Duodenal mucosa (tissue), 2 donors: ENCODE measurements around the gene HRH3.
A peak's percentile ranks its signal among the peaks of the same experiment; 100 is the strongest.

Experiments
- H3K27ac ChIP-seq: one replicate; pipeline ENCODE4 v1.7.0; 2013; ENCODE audit warnings: low read depth, low read length
- H3K27me3 ChIP-seq, 2 donors: one replicate each; pipeline ENCODE4 v1.7.0; 2013; ENCODE audit warnings: low read length in 2 of 2, control low read depth in 1 of 2; ENCODE audit not compliant: insufficient read depth in 2 of 2, control insufficient read depth in 1 of 2
- H3K36me3 ChIP-seq, 2 donors: one replicate each; pipeline ENCODE4 v1.7.0; 2013; ENCODE audit warnings: low read length in 2 of 2, control low read depth in 1 of 2; ENCODE audit not compliant: insufficient read depth in 2 of 2, control insufficient read depth in 1 of 2
- H3K4me1 ChIP-seq, 2 donors: one replicate each; pipeline ENCODE4 v1.7.0; 2013; ENCODE audit warnings: low read length in 2 of 2, control low read depth in 1 of 2; ENCODE audit not compliant: insufficient read depth in 2 of 2, control insufficient read depth in 1 of 2
- H3K4me3 ChIP-seq, 2 donors: one replicate each; pipeline ENCODE4 v1.7.0; 2013; ENCODE audit warnings: low read length in 2 of 2, low read depth in 1 of 2
- H3K9ac ChIP-seq, 2 donors: one replicate each; pipeline ENCODE4 v1.7.0; 2013; ENCODE audit warnings: low read length in 2 of 2, low read depth in 1 of 2
- H3K9me3 ChIP-seq, 2 donors: one replicate each; pipeline ENCODE4 v1.7.0; 2013; ENCODE audit warnings: low read length in 2 of 2, control low read depth in 1 of 2; ENCODE audit not compliant: control insufficient read depth in 1 of 2

Gene HRH3

DNA sequence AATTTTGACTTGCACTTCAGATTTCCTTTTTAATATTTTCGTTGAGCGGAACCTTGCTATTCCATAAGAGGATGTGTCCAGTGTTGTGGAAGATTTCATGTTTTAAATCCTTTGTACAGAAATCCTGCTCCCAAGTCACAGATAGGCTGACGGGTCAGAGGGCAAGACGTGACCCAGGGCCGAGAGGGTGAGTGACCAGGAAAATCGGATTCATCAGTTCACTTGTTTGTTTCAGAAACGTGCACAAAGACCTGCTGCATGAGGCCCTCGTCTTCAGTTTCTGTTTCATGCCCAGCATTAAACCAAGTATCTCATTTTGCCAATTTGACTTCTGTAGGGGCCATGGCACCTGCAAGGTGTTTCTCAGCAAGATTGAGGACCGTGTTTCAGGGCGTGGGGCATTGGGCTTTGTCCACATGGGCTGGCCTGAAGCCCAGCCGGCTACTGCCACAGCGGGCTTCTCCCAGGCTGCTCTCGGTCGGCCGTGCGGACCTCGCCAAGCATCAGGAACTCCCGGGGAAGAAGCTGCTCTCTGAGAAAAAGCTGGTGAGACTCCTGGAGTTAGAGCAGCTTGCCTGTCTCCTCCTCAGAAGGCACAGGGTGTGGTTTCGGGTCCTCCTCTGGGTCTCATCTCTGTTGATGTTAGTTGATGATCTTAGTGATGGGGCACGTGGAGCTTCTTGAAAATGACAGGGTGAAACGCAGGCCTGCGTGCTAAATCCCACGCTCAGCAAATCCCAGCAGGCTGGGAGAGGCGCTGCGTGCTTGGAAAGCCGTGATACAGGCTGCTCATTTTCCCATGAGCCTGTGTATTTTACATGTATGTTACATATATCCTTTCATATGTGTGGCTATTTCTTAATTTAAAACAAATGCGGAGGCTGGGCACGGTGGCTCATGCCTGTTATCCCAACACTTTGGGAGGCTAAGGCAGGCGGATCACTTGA is 26.7 kb downstream of the HRH3 start:
- no peaks in the 10 kb centered on the region for H3K27me3 ChIP-seq
- H3K9me3 ChIP-seq: no peaks in the 10 kb centered on the region
- no peak overlapping the region for H3K27ac ChIP-seq
- H3K36me3 ChIP-seq: peaks cover 4 to 52% of the 10 kb centered on the region in 2 donors
- H3K9ac ChIP-seq: no peak overlapping the region
- H3K4me3 ChIP-seq: no peak overlapping the region
- H3K4me1 ChIP-seq: no peaks in the 10 kb centered on the region

DNA sequence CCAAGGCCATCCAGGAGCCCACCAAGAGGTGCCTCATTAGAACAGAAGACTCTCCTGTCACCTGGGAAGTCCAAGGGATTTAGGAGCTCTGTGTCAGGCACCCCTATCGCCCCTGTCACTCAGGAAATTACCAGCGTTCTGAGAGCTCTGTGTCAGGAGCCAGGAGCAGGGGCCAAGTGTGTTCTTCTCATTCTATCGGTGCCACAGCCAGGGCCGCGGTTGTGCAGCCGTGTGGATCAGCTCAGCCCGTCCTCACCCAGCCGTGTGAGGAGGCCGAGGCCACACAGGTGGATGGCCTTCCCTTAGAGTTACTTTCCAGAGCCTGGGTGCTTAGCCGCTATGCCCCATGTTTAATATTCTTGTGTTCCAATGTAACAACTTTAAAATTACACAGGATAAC is 27.4 kb downstream of the HRH3 start:
- no peaks in the 10 kb centered on the region for H3K27me3 ChIP-seq
- no peak overlapping the region for H3K4me3 ChIP-seq
- peaks cover under 1 to 2% of the 10 kb centered on the region in 2 donors for H3K4me1 ChIP-seq
- H3K9me3 ChIP-seq: no peaks in the 10 kb centered on the region
- no peak overlapping the region for H3K27ac ChIP-seq
- no peak overlapping the region for H3K9ac ChIP-seq
- peaks cover 0 to 45% of the 10 kb centered on the region in 2 donors for H3K36me3 ChIP-seq

DNA sequence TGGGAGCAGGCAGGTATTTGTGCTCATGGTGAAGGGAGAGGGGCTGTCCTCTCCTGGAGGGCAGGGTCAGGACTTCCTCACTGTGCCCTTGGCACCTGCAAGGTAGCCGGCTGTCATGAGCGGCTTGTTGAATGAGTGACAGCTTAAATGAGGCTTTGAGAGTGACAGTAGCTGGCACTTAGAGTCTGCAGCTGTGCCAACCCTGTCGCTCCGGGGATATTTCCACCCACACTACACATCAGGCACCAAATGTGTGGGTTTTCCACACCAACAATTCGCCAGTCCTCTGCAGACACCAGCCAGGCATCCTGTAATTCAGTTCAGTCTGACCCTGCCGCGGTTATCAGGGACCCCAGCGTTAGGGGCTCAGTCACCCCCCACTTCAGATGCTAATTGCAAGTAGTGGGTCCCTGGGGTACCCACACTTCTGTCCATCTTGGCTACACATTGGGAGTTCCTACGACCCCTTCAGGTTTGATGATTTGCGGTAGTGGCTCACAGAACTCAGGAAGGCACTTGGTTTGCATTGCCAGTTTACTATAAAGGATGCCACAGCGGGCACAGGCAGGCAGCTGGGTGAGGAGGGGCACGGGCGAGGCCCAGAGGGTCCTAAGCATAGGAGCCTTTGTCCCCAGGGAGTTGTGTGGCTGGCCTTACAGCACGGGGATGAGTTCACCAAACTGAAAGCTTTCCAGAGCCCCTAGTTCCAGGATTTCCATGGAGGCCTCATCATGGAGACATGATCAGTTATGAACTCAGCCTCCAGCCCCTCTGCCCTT is 28.1 kb downstream of the HRH3 start:
- Histone ChIP-seq H3K36me3 (peaks cover 0 to 40% of the 10 kb centered on the region in 2 donors), H3K4me1 (peaks cover 6% of the 10 kb centered on the region in 2 donors), H3K9me3 (no peaks in the 10 kb centered on the region)

DNA sequence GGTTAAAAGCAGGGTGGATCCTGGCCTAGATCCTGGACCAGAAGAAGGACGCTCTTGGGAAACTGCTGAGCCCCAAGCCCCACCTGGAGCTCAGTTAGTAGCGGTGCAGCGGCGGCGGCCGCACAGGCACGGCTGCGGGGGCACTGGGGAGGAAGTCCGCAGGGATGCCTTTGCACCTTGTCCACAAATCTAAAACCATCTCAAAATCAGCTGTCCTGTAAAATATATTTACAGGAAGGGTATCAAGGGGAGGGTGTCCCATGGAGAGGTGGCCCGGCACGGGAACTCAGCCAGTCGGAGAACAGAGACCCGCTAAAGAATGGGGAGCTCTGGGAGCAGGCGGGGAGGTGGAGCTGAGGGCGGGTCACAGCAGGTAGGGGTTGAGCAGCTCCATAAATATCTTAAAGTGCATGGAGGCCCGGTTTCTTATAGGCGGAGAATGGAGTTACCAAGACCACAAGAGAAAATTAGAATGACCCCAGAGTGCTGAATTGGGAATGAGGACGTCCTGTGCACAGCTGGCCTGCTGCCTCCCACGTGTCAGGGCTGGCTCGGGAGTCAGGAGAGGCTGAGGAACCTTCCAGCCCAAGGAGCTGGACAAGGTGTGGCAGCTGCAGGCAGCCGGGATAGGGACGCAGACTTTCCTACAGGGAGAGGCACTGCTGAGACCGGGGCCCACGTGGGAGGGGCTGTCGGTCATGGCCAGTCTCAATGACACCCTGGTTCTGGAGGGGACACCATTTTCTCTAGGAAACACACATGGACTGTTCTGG is 29.3 kb downstream of the HRH3 start:
- Histone ChIP-seq H3K36me3 (peaks cover 0 to 33% of the 10 kb centered on the region in 2 donors), H3K4me3 (no peak overlapping the region), H3K27me3 (no peaks in the 10 kb centered on the region), H3K9ac (no peak overlapping the region), H3K27ac (no peak overlapping the region), H3K4me1 (peaks cover 6 to 8% of the 10 kb centered on the region in 2 donors), H3K9me3 (no peaks in the 10 kb centered on the region)

More for the DNA sequence above, 28.1 kb downstream of the HRH3 start:
- no peak overlapping the region for H3K4me3 ChIP-seq
- H3K9ac ChIP-seq: no peak overlapping the region
- no peaks in the 10 kb centered on the region for H3K27me3 ChIP-seq
- H3K27ac ChIP-seq: no peak overlapping the region

DNA sequence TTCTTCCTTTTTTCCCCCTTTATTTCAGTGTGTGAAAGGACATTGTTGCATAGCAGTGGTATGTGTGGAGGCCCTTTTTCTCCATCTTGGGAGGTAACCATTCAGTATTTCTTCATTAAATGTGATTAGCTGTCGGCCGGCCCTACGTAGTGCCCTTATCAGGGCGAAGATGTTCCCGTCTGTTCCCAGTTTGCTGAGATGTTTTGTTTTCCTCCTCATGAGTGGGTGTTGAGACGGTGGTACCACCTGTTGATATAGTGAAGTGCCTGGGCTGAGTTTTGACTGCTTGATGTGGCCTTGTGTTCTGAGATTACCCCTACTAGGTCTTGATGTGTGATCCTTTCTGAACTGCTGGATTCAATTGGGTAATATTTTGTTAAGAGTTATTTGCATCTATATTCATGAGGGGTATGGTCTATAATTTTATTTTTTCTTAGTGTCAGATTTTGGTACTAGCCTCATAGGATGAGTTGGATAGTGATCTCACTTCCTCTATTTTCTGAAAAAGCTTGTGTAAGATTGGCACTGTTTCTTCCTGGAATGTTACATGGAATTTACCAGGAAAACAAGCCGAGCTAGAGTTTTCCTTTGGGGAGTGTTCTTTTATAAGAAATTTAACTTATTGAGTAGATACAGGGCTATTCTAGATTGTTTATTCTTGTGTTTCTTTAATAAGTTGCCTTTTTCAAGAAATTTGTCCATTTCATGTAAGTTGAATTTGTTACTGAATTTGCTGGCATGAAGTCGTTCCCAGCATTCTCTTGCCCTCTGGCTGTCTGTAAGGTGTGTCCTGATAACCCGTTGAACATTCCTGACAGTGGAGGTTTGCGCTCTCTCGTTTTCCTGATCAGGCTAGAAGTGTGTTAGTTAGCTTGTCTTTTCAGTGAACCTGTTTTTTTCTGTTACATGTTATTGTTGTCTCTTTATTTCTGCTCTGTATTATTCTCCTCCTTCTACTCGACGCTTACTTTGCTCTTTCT is 32.9 kb downstream of the HRH3 start:
- H3K4me1 ChIP-seq: peaks cover 13 to 21% of the 10 kb centered on the region in 2 donors
- H3K9me3 ChIP-seq: no peaks in the 10 kb centered on the region
- no peaks in the 10 kb centered on the region for H3K27me3 ChIP-seq
- no peak overlapping the region for H3K27ac ChIP-seq
- peaks cover 0 to 19% of the 10 kb centered on the region in 2 donors for H3K36me3 ChIP-seq
- H3K9ac ChIP-seq: no peak overlapping the region
- no peak overlapping the region for H3K4me3 ChIP-seq

DNA sequence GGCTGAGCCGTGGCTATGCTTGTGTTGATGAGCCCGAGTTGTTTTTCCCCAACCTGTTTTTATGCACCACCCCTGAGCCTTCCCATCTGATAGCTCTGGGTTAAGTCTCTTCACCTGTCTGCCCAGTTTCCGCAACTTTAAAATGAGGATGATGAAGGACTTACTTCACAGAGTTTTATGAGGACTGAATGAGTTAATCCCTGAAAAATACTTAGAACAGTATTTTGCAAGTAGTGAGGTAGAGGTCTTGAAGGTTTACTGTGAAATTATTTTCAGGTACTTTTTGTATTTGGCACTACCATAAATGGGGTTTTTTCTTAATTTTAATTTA is 34.0 kb downstream of the HRH3 start:
- no peaks in the 10 kb centered on the region for H3K9me3 ChIP-seq
- H3K9ac ChIP-seq: no peak overlapping the region
- no peak overlapping the region for H3K4me3 ChIP-seq
- H3K36me3 ChIP-seq: peaks cover 0 to 15% of the 10 kb centered on the region in 2 donors
- H3K27ac ChIP-seq: no peak overlapping the region
- H3K27me3 ChIP-seq: no peaks in the 10 kb centered on the region
- peaks cover 19 to 27% of the 10 kb centered on the region in 2 donors for H3K4me1 ChIP-seq

DNA sequence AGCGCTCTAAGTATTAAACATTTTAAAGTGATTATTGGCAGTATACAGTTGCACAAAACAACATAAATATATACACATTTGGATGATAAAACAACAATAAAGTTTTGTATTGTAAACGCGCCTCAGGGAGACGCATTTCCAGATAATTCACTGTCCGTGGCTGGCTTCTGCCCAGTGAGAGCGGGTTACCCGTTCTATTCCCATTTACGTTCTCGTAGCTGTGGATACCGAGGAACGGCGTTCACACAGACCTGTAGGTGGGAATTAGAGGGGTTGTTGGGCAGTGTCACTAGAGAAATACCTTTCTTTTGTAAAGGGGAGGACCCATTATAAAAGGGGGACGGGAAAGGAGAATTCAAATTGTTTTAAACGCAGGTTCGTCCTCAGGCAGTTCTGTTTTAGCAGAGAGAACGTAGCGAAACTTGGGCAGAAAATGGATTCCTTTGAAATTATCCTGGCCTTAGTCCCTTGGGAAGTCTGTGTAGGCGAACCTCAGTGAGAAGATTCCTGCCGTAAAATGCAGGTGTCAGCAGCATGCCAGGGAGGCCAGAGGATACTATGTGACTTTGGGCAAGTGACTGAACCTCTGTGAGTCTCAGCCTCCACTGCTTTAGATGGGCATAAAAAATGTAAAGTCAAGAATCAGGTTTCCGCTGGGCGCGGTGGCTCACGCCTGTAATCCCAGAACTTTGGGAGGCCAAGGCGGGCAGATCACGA is 36.5 kb downstream of the HRH3 start:
- Histone ChIP-seq H3K4me3 (peak overlapping the region; percentile 96 to 98), H3K9me3 (no peaks in the 10 kb centered on the region), H3K4me1 (peaks cover 19 to 27% of the 10 kb centered on the region in 2 donors), H3K36me3 (peaks cover 0 to 6% of the 10 kb centered on the region in 2 donors), H3K9ac (peak overlapping the region; percentile 96 to 98), H3K27me3 (no peaks in the 10 kb centered on the region), H3K27ac (no peak overlapping the region)

DNA sequence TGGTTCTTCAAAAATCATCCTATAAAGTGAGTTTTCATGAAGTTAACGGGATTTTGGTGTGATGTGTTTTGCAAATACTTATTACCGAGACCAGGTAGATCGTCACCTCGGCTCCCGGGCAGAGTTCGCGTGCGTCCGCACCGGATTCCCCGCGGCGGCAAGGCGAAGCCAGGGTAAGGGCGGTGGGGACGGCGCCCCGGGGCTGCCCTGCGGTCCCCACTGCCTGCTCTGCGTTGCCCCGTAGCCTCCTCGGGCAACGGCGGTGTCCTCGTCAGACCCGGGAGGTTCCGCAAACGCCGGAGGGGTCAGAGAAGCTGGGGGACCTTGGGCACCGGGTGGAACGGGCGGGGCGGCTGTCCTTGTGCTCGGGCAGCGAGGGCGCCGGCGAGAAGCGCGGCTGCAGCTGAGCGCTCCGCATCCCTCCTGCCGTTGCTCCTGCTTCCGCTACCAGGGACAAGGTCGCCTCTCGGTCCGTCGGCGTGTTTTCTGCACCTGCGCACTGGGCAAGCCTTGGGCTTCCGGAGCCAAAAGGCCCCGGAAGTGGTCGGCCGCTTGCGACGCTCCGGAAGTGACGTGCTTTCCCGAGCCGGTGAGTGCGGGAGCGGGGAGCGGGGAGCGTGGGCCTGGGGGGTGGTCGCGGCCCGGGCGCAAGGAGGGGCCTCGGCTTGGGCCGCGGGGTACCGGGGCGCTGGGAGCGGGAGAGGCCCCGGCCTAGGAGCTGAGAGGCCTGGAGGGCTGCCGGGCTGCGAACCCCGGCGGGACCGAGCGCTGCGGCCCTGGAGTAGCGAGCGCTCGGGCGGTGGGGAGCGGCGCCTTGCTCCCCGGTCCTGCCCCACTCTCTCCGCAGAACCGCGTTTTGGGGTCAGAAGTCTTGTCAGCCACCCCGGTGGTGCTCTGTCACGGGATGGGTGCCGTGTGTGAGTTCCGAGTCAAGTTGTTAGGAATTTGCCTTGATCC is 37.3 kb downstream of the HRH3 start, which contains the start of gene MTG2:
MTG2 (plus strand) TSS at position 560 of the 957 bp plus-strand sequence. CDS start 10,393 bp downstream, outside the sequence.
- H3K9ac ChIP-seq: peak within 1 kb of the TSS; percentile 96 to 98
- peaks cover 18 to 27% of the 10 kb centered on the region in 2 donors for H3K4me1 ChIP-seq
- H3K9me3 ChIP-seq: no peaks in the 10 kb centered on the region
- H3K27ac ChIP-seq: peak within 1 kb of the TSS; percentile 91
- H3K27me3 ChIP-seq: no peaks in the 10 kb centered on the region
- H3K4me3 ChIP-seq: peak within 1 kb of the TSS; percentile 96 to 98
- H3K36me3 ChIP-seq: peaks cover 0 to 6% of the 10 kb centered on the region in 2 donors
